Hematopoietic multipotent progenitor cell treated with erythropoietin and hydrocortisone succinate and interleukin-3 and kit ligand, for 6 days (in vitro differentiated cells): Measurements from ENCODE around the gene PLEK2.
A peak's percentile ranks its signal among the peaks of the same experiment; 100 is the strongest.
"Not testable (repeated sequence)": the region's sequence is repeated elsewhere in the genome, so short reads cannot be mapped to it uniquely, and the experiment has no call there.

Experiments used
- DNase-seq: peaks from one replicate; pipeline ENCODE4 v3.0.0-alpha.2; 2015

The PLEK2 gene

GRCh38 chr14:67428501-67429031 is 16.6 kb upstream of the PLEK2 start:
- DNase-seq = no peak

- peak; percentile 91 for DNase-seq
Measured at GRCh38 chr14:67426983-67427606, 15.1 kb upstream of the PLEK2 start.

- DNase-seq = no peak
Measured at GRCh38 chr14:67426161-67426560, 14.2 kb upstream of the PLEK2 start.

GRCh38 chr14:67425608-67426007 is 13.6 kb upstream of the PLEK2 start:
- DNase-seq = peak; percentile 65

DNA sequence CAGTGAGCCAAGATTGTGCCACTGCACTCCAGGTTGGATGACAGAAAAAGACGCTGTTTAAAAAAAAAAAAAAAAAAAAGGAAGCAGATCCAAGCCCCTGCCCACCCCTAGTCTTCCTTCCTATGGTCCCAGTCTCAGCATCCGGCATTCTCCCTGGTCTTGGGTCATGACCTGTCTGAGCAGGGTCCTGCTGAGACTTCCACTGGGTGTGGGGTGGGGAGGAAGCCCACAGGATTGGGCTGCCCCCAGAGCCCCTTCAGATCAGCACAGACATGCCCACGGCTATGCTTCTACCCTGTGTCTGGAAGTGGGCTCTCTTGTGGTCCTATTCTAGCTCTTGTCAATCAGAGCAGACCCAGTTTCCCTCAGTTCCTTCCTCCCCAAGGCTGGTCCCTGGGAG is 12.6 kb upstream of the PLEK2 start:
- DNase-seq = no peak

- DNase-seq = peak; percentile 60
Measured at GRCh38 chr14:67423424-67423823, 11.5 kb upstream of the PLEK2 start.

DNA sequence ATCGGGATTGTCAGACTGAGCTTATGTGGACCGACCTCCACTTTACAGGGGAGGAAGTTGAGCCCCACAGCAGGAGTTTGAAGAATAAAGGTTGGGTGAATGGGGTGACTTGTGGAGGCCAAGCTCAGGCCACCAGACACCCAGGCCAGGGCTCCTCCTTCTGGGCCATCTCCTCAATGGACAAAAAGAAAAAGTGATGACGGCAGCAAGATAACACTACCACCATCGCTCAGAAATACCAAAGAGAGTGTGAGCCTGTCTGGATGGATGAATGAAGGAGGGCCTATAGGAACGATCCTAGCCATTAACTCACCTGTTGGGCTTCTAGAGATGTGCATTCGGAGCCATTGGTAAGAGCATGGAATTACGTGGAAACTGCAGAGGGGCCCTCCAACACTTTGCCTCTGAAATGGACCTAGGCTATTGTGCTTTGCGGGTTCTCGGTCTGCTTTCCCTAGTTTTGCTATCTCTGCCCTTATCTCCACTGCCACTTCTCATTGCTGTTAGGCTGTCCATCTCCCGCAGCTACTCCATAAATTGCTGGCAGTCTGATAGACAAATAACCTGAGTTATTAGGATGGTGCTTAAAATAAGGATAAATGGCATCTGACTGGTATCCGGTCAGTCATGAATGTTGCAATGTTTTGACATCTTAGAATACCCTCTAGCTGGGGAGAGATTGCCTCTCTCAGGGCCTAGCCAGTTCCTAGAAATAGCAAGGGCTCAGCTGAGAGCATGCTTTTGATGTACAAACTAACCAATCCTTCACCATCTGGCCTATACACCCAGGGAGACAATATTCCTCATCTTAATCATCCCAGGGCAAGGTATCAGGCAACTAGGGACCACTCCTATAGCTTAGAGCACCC is 9.6 kb upstream of the PLEK2 start:
- no peak for DNase-seq

DNA sequence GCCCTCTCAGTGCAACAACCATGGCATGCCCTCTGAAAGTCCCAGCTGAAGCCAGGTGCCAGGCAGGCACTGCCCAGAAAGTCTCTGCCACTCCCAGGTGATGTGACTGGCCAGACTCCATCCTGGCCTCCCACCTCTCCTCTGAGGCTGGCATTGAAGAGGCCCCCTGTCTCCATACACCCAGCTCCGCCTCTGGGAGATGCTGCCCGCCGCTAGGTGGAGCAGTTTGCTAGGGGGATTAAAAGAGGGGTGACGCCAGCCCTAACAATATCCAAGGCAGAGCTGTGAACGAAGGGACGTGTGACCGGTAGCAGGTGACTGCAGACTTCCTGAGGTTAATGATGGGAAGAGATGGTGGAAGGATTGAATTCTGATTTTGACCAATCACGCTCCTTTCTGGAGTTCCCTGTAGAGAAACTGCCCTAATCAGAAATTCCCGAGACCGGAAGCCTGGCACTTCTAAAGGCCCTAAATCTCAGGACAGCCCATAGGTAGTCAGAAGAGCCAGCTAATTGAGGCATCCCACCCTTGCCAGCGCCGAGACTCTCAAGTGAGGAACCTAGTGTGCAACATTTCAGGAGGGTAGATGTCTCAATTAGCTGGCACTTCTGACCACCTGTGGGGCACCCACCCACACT is 8.3 kb upstream of the PLEK2 start:
- peak; percentile 77 for DNase-seq

DNA sequence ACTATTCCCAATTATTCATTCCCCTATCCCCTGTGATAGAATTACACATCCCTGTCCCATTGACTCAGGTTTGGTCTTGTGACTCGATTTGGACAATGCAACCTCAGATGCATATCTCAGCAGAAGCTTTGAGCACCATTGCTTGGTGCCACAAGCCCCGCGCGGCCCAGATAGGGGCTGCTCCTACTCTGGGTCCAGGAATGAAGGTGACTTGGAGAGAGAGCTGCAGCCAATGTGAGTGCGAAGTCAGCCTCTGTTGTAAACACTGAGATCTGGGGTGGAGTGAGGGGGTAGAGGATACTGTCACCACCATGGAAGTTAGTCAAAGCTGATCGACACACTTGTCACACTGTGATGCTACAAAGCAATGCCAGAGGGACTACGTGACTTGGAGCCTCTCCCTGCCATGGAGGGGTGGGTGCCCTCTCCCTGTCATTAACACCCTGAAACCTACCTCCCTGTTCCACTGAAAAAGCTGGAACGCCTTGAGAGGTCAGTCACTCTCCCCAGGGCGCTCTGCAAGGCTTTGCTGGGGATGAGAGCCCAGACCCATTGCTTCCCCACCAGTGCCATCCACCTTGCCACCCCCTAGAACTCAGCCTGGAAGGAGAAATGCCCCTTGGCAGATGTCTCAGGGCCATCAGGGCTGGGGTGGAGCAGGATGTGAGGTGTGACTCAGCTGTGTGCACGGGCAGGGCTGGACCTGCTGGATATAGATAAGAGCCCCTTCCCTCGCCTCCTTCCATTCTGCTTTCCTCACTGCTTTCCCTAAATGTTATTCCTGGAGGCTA is 6.6 kb upstream of the PLEK2 start:
- DNase-seq = peak; percentile 93

DNA sequence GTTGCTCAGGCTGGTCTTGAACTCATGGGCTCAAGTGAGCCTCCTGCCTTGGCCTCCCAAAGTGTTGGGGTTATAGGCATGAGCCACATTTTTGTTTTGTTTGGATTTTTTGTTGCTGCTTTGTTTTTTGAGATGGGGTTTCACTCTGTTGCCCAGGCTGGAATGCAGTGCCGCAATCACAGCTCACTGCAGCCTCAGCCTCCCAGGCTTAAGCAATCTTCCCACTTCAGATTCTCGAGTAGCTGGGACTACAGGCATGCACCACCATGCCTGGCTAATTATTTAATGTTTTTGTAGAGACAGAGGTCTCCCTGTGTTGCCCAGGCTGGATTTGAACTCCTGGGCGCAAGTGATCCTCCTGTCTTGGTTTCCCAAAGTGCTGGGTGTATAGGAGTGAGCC is 5.7 kb upstream of the PLEK2 start:
- DNase-seq = no peak

DNA sequence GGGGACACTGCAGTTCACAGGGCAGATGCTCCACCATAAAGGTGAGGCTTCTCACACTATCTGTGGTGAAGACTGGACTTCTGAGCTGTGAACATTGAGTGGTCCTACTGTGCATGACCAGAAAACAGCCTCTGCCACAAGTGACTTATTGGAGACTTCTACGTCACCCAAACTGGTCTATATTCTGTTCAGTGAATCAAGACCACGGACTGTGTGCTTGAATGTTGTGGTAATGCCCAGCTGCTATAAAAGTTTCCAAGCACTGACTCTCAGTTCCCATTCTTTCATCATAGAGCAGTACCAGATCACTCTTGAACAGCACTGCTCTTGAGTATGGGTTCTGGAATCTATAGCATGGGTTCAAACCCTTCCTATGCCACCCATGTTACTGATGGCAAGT is 4.8 kb upstream of the PLEK2 start:
- no peak for DNase-seq

GRCh38 chr14:67416085-67416484 is 4.1 kb upstream of the PLEK2 start:
- DNase-seq = peak; percentile 79

GRCh38 chr14:67415610-67416009 is 3.6 kb upstream of the PLEK2 start:
- DNase-seq = not testable (repeated sequence)

DNA sequence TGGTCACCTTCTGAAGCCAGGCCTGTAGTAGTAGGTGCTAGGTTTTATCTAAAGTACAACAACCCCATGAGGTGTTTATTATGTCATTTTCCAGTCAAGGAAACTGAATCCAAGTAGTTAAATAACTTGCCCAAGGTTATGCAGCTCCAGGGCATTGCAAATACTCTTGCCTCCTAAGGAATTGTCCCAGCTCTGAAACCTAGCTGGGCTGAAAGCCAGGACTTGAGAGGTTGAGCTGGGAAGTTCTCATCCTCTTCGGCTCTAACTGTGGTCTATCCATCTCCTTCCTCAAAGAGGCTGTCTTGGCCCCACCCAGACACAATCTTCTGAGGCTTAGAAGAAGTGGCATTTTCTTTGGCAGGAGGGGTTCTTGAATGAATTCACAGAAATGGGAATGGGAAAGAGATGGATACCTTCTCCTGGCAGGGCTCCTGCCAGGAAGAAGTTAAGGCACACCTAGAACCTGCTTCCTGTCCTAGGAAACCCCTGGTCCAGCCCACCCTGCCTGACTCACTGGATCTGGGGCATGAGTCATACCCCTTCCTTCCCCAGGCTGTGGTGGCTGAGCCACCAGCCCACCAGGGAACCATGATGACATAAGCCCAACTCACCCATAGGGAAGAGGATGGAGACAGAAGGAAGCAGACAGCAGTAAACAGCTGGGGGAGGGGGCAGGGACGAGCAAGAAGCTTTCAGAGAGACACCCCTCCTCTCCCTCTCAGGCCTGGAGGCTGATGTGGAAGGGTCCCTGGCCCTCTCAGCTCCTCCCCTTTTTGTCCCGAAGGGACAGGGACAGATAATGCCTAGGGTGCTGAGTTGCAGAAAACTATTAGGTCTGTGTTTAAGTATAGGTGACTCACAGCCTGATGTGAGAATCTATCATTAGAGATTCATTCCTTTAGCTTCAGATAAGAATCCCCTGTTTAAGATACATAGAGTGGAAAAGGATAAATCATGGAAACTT is 2.1 kb upstream of the PLEK2 start:
- DNase-seq = peak; percentile 59

DNA sequence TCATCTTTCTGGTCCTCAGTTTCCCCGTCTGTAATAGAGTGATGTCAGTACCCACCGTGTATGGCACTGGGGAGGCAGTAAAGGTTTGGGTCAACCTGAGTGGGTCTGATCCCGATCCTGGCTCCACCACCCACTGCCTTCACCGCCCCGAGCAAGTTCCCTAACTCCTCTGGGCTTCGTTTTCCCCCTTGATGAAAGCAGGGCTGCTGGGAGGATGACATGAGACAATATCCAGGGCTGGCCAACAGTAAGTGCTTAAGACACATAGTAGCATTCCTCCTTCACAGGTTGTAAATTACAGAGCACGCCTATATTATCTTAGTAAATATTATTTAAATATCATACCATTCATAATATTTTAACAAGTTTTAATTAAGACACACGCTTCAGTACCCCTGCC is 595 bp downstream of the PLEK2 start:
- no peak for DNase-seq

GRCh38 chr14:67410313-67410712 is 1.7 kb downstream of the PLEK2 start:
- peak; percentile 94 for DNase-seq

DNA sequence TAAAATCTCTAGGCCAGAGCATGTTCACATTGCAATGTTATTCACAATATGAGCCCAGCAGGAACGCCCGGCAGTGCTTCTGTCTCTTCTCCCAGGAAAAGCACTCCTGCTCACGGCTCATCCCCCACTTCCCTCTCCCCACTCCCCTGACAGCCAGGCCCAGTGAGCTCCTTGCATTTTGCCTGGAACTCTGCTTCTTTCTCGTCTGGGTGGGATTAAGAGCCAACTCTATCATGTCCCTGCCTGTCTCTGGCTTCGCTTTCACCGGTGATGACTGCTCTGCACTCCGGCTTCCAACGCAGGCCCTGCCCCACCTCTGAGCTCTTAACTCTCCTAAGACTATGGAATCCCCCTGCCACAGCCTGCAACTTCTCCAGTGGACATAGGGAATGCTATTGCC is 2.5 kb downstream of the PLEK2 start:
- no peak for DNase-seq

GRCh38 chr14:67408122-67408801 is 3.7 kb downstream of the PLEK2 start:
- DNase-seq = not testable (repeated sequence)

- no peak for DNase-seq
Measured at GRCh38 chr14:67405771-67406170, 6.2 kb downstream of the PLEK2 start.

DNA sequence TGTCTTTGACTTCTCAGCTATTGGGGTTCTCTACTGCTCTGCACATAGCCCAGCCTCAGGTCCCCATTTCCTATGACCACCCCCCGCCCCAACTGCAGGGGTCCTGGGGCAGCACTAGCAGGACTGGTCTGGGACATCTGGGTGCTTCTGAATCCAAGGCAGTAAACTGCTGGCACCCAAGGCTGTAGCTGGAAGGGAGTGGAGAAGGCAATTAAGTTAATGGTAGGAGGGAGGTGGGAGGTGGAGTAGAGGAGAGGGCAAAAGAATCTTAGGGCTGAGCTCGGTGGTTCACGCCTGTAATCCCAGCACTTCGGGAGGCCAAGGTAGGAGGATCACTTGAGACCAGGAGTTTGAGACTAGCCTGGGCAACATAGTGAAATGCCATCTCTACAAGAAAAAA is 11.5 kb downstream of the PLEK2 start:
- no peak for DNase-seq

- no peak for DNase-seq
Measured at GRCh38 chr14:67397536-67397935, 14.4 kb downstream of the PLEK2 start.
